H9 (cell line): Measurements from ENCODE around the gene HTT-AS. TPM values are rescaled to one million over a fixed set of nuclear protein-coding genes. Genes with fewer than 3 reads are reported as not detected.

Source experiments
- DNase-seq: peaks from one replicate; pipeline ENCODE4 v3.0.0-alpha.2; 2017
- H2AFZ ChIP-seq: one replicate; pipeline ENCODE4 v1.6.1; 2013; ENCODE audit warnings: mild to moderate bottlenecking, low read length, control low read depth, moderate library complexity
- H2AK5ac ChIP-seq: 2 replicates; pipeline ENCODE4 v1.6.1; 2013; ENCODE audit warnings: low read length, control low read depth, mixed read lengths; ENCODE audit not compliant: insufficient read length
- H2BK120ac ChIP-seq: one replicate; pipeline ENCODE4 v1.6.1; 2013; ENCODE audit warnings: low read depth, mild to moderate bottlenecking, low read length, control low read depth, inconsistent platforms; ENCODE audit not compliant: poor library complexity, severe bottlenecking
- H2BK12ac ChIP-seq: 2 replicates; pipeline ENCODE4 v1.6.1; 2013; ENCODE audit warnings: low read length, control low read depth, mixed read lengths, low read depth; ENCODE audit not compliant: insufficient read length
- H2BK15ac ChIP-seq: 2 replicates; pipeline ENCODE4 v1.6.1; 2013; ENCODE audit warnings: low read depth, low read length, control low read depth
- H2BK20ac ChIP-seq: one replicate; pipeline ENCODE4 v1.6.1; 2013; ENCODE audit warnings: low read depth, mild to moderate bottlenecking, low read length, control low read depth, inconsistent platforms; ENCODE audit not compliant: poor library complexity, severe bottlenecking
- H2BK5ac ChIP-seq: 2 replicates; pipeline ENCODE4 v1.6.1; 2013; ENCODE audit warnings: low read length, control low read depth, mixed read lengths; ENCODE audit not compliant: insufficient read length
- H3K14ac ChIP-seq: 2 replicates; pipeline ENCODE4 v1.6.1; 2013; ENCODE audit warnings: low read length, control low read depth; ENCODE audit not compliant: insufficient read depth
- H3K18ac ChIP-seq: 2 replicates; pipeline ENCODE4 v1.6.1; 2013; ENCODE audit warnings: low read depth, mild to moderate bottlenecking, mixed read lengths, low read length, control low read depth; ENCODE audit not compliant: insufficient read length
- H3K23ac ChIP-seq: 2 replicates; pipeline ENCODE4 v1.6.1; 2013; ENCODE audit warnings: low read length, control low read depth, mixed read lengths, low read depth; ENCODE audit not compliant: insufficient read length
- H3K23me2 ChIP-seq: 2 replicates; pipeline ENCODE4 v1.6.1; 2013; ENCODE audit warnings: low read depth, mild to moderate bottlenecking, mixed read lengths, low read length, control low read depth; ENCODE audit not compliant: insufficient read length, poor library complexity, severe bottlenecking
- H3K27ac ChIP-seq: 2 replicates; pipeline ENCODE4 v1.5.1; 2013; ENCODE audit warnings: low read length, control low read depth, mixed read lengths, low read depth; ENCODE audit not compliant: insufficient read length
- H3K27me3 ChIP-seq: 2 replicates; pipeline ENCODE4 v1.6.1; 2013; ENCODE audit warnings: low read length, control low read depth, inconsistent platforms; ENCODE audit not compliant: insufficient read depth
- H3K4ac ChIP-seq: 2 replicates; pipeline ENCODE4 v1.6.1; 2013; ENCODE audit warnings: low read depth, mild to moderate bottlenecking, control low read depth, inconsistent platforms, low read length, moderate library complexity
- H3K4me1 ChIP-seq: 2 replicates; pipeline ENCODE4 v1.6.1; 2013; ENCODE audit warnings: low read length, control low read depth, inconsistent platforms; ENCODE audit not compliant: insufficient read depth
- H3K4me2 ChIP-seq: 2 replicates; pipeline ENCODE4 v1.6.1; 2013; ENCODE audit warnings: low read length, control low read depth, mixed read lengths; ENCODE audit not compliant: insufficient read length, insufficient read depth
- H3K56ac ChIP-seq: 2 replicates; pipeline ENCODE4 v1.6.1; 2013; ENCODE audit warnings: low read depth, mild to moderate bottlenecking, mixed read lengths, low read length, control low read depth; ENCODE audit not compliant: insufficient read length
- H3K79me1 ChIP-seq: 2 replicates; pipeline ENCODE4 v1.6.1; 2013; ENCODE audit warnings: low read depth, mild to moderate bottlenecking, moderate library complexity, low read length, control low read depth, inconsistent platforms; ENCODE audit not compliant: insufficient read depth, poor library complexity, severe bottlenecking
- H3K79me2 ChIP-seq: 2 replicates; pipeline ENCODE4 v1.6.1; 2013; ENCODE audit warnings: low read length, control low read depth, inconsistent platforms; ENCODE audit not compliant: insufficient read depth
- H3K9ac ChIP-seq: 2 replicates; pipeline ENCODE4 v1.6.1; 2013; ENCODE audit warnings: low read length, control low read depth, mixed read lengths; ENCODE audit not compliant: insufficient read length; ENCODE audit errors: extremely low read depth
- H3K9me3 ChIP-seq: one replicate; pipeline ENCODE4 v1.6.1; 2013; ENCODE audit warnings: low read depth, low read length, inconsistent platforms; ENCODE audit not compliant: control insufficient read depth
- H3T11ph ChIP-seq: one replicate; pipeline ENCODE4 v1.6.1; 2013; ENCODE audit warnings: mild to moderate bottlenecking, low read length, control low read depth, inconsistent platforms
- H4K20me1 ChIP-seq: one replicate; pipeline ENCODE4 v1.6.1; 2013; ENCODE audit not compliant: control insufficient read depth, insufficient read length, insufficient read depth
- H4K5ac ChIP-seq: 2 replicates; pipeline ENCODE4 v1.6.1; 2013; ENCODE audit warnings: low read depth, mild to moderate bottlenecking, mixed read lengths, low read length, control low read depth; ENCODE audit not compliant: insufficient read length
- H4K8ac ChIP-seq: replicated peaks from 2 replicates; pipeline ENCODE4 v1.6.1; 2013; ENCODE audit warnings: low read length, control low read depth, mixed read lengths, low read depth; ENCODE audit not compliant: insufficient read length
- H4K91ac ChIP-seq: 2 replicates; pipeline ENCODE4 v1.6.1; 2013; ENCODE audit warnings: low read depth, mild to moderate bottlenecking, moderate library complexity, mixed read lengths, low read length, control low read depth; ENCODE audit not compliant: insufficient read length
- H3K27ac Mint-ChIP-seq, 3 experiments: 2 replicates in 2 of 3; 3 replicates in 1 of 3; pipeline ENCODE4 v1.8.0; 2020 to 2021; ENCODE audit warnings: mixed read lengths in 3 of 3, mild to moderate bottlenecking in 1 of 3, moderate library complexity in 1 of 3
- H3K27me3 Mint-ChIP-seq: 2 replicates; pipeline ENCODE4 v1.8.0; 2021; ENCODE audit warnings: low read depth, mild to moderate bottlenecking, moderate library complexity, mixed read lengths
- H3K36me3 Mint-ChIP-seq, 3 experiments: 2 replicates in 2 of 3; 3 replicates in 1 of 3; pipeline ENCODE4 v1.8.0; 2020 to 2021; ENCODE audit warnings: low read depth in 3 of 3, mixed read lengths in 3 of 3; ENCODE audit not compliant: insufficient read depth in 1 of 3
- H3K4me1 Mint-ChIP-seq, 2 experiments: 2 replicates each; pipeline ENCODE4 v1.8.0; 2020; ENCODE audit warnings: mixed read lengths in 2 of 2
- H3K4me3 Mint-ChIP-seq, 2 experiments: 2 replicates in 1 of 2; 3 replicates in 1 of 2; pipeline ENCODE4 v1.8.0; 2020 to 2021; ENCODE audit warnings: mild to moderate bottlenecking in 2 of 2, mixed read lengths in 2 of 2, moderate library complexity in 1 of 2
- H3K9me3 Mint-ChIP-seq, 2 experiments: 2 replicates in 1 of 2; 3 replicates in 1 of 2; pipeline ENCODE4 v1.8.0; 2020; ENCODE audit warnings: mild to moderate bottlenecking in 2 of 2, mixed read lengths in 2 of 2, moderate library complexity in 1 of 2
- CTCF ChIP-seq: fragments of 200-600 bp; sonication (generic); conservative IDR thresholded peaks from 3 replicates; pipeline ENCODE4 v1.8.0; 2021; ENCODE audit warnings: antibody characterized with exemption, mild to moderate bottlenecking
- WGBS: extraction: QIAGEN DNeasy Blood & Tissue Kit; methylation state at CpG from one replicate; pipeline ENCODE4 v1.1.7; 2013; ENCODE audit warnings: missing lambda C conversion rate, low lambda C conversion rate, mixed read lengths; ENCODE audit not compliant: insufficient read length; ENCODE audit errors: extremely low coverage; 5-methylcytosine and 5-hydroxymethylcytosine counted together
- total RNA-seq: library from RNA; stranded (reverse); gene quantifications from 2 replicates; pipeline ENCODE4 v1.2.1, GENCODE V29; 2021

HTT-AS gene
- total RNA-seq, 1 experiment from 2014 or later = not detected

DNA sequence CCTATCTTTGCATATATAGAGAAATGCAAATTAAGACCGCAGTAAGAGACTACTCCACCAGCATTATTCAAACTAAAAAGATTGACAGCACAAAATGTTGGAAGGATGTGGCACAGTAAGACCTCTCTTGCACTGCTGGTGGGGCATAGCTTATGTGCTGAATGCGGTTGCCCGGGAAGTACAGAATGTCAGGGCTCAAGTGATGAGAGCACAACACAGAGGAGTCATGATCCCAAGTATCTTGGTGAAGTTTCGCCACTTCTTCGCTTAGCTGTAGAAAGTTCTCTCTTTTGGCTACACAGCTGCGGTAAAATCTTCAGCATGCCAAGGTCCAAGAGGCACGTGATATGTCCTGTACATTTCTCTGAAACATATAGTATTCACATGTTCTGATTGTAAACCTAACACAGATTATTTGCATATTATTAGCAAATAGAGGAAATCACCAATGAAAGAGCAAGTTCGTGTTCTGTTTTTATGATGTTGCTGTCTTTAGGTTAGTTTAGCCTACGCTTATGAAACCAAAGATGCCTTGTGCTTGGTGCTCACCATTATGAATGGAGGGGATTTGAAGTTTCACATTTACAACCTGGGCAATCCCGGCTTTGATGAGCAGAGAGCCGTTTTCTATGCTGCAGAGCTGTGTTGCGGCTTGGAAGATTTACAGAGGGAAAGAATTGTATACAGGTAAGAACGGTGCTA is 55.0 kb downstream of the HTT-AS start:
- Mint-ChIP-seq H3K27me3 (peaks cover 3% of the 10 kb centered on the region; the same call in 1 of the 2 replicates), H3K4me3 (no peak overlapping the region), H3K27ac (no peak overlapping the region), H3K36me3 (0 out of 7 replicates have a peak, but pooled peaks cover 0 to 2% (median 0%) of the 10 kb centered on the region in 3 experiments), H3K9me3 (no peaks in the 10 kb centered on the region; a peak in 1 of 5 replicates), H3K4me1 (peaks cover 6 to 9% of the 10 kb centered on the region in 2 experiments)
- Histone ChIP-seq H3K14ac (no peak overlapping the region), H3K9ac (no peak overlapping the region), H3K4me2 (no peak overlapping the region), H2BK5ac (no peak overlapping the region), H3K18ac (no peak overlapping the region), H2AK5ac (no peak overlapping the region), H3K56ac (no peak overlapping the region), H3K79me1 (no peaks in the 10 kb centered on the region), H3T11ph (no peak overlapping the region), H3K4ac (no peak overlapping the region), H3K4me1 (no peaks in the 10 kb centered on the region), H3K79me2 (no peaks in the 10 kb centered on the region), H3K27me3 (no peaks in the 10 kb centered on the region), H3K23me2 (no peaks in the 10 kb centered on the region), H4K91ac (no peak overlapping the region), H3K27ac (no peak overlapping the region), H3K9me3 (no peaks in the 10 kb centered on the region), H4K20me1 (no peaks in the 10 kb centered on the region), H4K8ac (no peak overlapping the region), H2BK20ac (no peak overlapping the region), H3K23ac (no peak overlapping the region), H2BK120ac (no peak overlapping the region), H4K5ac (no peak overlapping the region), H2BK12ac (no peak overlapping the region), H2AFZ (no peak overlapping the region), H2BK15ac (no peak overlapping the region)
- no peak for DNase-seq
- TF ChIP-seq CTCF = no peak
- WGBS = no CpG with 5 or more reads among the region's 13 CpGs
